H1 (cell line): ENCODE measurements around the gene TCEA2. TPM values are rescaled to one million over a fixed set of nuclear protein-coding genes. Genes with fewer than 3 reads are reported as not detected.

ENCODE experiments used
- CTCF ChIA-PET: fragments of 300-600 bp; sonication (Branson Sonifier 250); formaldehyde crosslinking; loops from one replicate; lab custom pipeline; 2021; ENCODE audit not compliant: partially characterized antibody; lab: Charles Lee
- POLR2A ChIA-PET: fragments of 300-600 bp; sonication (Branson Sonifier 250); formaldehyde crosslinking; loops from one replicate; lab custom pipeline; 2021; ENCODE audit warnings: inconsistent platforms; ENCODE audit not compliant: partially characterized antibody; lab: Charles Lee
- DNase-seq, 2 experiments: peaks; one replicate each; pipeline versions ENCODE4 v3.0.0 to v3.0.0-alpha.2; 2010 to 2022; ENCODE audit warnings: low spot score in 2 of 2, low read depth in 1 of 2, mixed read lengths in 1 of 2
- FAIRE-seq: peaks from 2 replicates; lab custom pipeline; 2011; peaks lifted over from hg19 to GRCh38; lab: Jason Lieb, UNC
- H2AFZ ChIP-seq: 2 replicates; pipeline ENCODE4 v1.8.1; 2012; ENCODE audit warnings: low read length, inconsistent platforms
- H2AK5ac ChIP-seq: 2 replicates; pipeline ENCODE4 v1.6.1; 2013; ENCODE audit warnings: low read depth, low read length
- H2BK120ac ChIP-seq: replicated peaks from 2 replicates; pipeline ENCODE3; 2013; ENCODE audit warnings: low read depth, low read length, inconsistent platforms
- H2BK12ac ChIP-seq: 2 replicates; pipeline ENCODE4 v1.6.1; 2013; ENCODE audit warnings: low read depth, low read length
- H2BK15ac ChIP-seq: 2 replicates; pipeline ENCODE4 v1.6.1; 2013; ENCODE audit warnings: low read length
- H2BK20ac ChIP-seq: 2 replicates; pipeline ENCODE4 v1.6.1; 2013; ENCODE audit warnings: low read length
- H2BK5ac ChIP-seq: 2 replicates; pipeline ENCODE4 v1.6.1; 2013; ENCODE audit warnings: low read depth, low read length
- H3K14ac ChIP-seq: 2 replicates; pipeline ENCODE4 v1.6.1; 2013; ENCODE audit warnings: inconsistent platforms; ENCODE audit not compliant: insufficient read length
- H3K18ac ChIP-seq: 2 replicates; pipeline ENCODE4 v1.6.1; 2013; ENCODE audit warnings: low read length; ENCODE audit errors: extremely low read depth
- H3K23ac ChIP-seq: 2 replicates; pipeline ENCODE4 v1.6.1; 2013; ENCODE audit warnings: inconsistent platforms; ENCODE audit not compliant: insufficient read length
- H3K23me2 ChIP-seq: 2 replicates; pipeline ENCODE4 v1.6.1; 2013; ENCODE audit warnings: low read depth, low read length
- H3K27ac ChIP-seq: 2 replicates; pipeline ENCODE4 v1.6.1; 2011; ENCODE audit warnings: low read depth, low read length, inconsistent platforms
- H3K27me3 ChIP-seq, 4 experiments: replicated peaks in 1 of 4; 1 replicate in 1 of 4; 2 replicates in 3 of 4; pipeline versions ENCODE4 v1.6.1 to v1.8.1; 2011 to 2013; ENCODE audit warnings: low read length in 3 of 4, mild to moderate bottlenecking in 3 of 4, inconsistent platforms in 2 of 4, mixed read lengths in 2 of 4, moderate library complexity in 1 of 4; ENCODE audit not compliant: control insufficient read depth in 3 of 4, insufficient read depth in 3 of 4; ENCODE audit errors: extremely low read depth in 1 of 4
- H3K36me3 ChIP-seq, 4 experiments: 2 replicates each; pipeline versions ENCODE4 v1.6.1 to v1.8.1; 2011 to 2013; ENCODE audit warnings: mild to moderate bottlenecking in 4 of 4, low read length in 3 of 4, moderate library complexity in 2 of 4, control low read depth in 1 of 4, inconsistent platforms in 1 of 4; ENCODE audit not compliant: insufficient read depth in 4 of 4, control insufficient read depth in 2 of 4
- H3K4ac ChIP-seq: replicated peaks from 2 replicates; pipeline ENCODE3; 2013; ENCODE audit warnings: low read length, low read depth, mixed read lengths, inconsistent platforms; ENCODE audit not compliant: insufficient read length
- H3K4me1 ChIP-seq, 4 experiments: replicated peaks in 1 of 4; 1 replicate in 1 of 4; 2 replicates in 3 of 4; pipeline versions ENCODE4 v1.6.1 to v1.8.1; 2011 to 2013; ENCODE audit warnings: low read length in 3 of 4, inconsistent platforms in 2 of 4, mixed read lengths in 1 of 4; ENCODE audit not compliant: insufficient read depth in 4 of 4, control insufficient read depth in 3 of 4
- H3K4me2 ChIP-seq, 2 experiments: 2 replicates each; pipeline versions ENCODE4 v1.6.1 to v1.8.1; 2011 to 2013; ENCODE audit warnings: low read depth in 2 of 2, low read length in 2 of 2, control low read depth in 1 of 2, inconsistent platforms in 1 of 2, mild to moderate bottlenecking in 1 of 2; ENCODE audit not compliant: insufficient read depth in 1 of 2
- H3K4me3 ChIP-seq, 4 experiments: fragments of 200-600, 300-600 bp in 1 of 4; sonication (generic), shearing (Covaris generic), sonication (Bioruptor Twin) in 1 of 4; 2 replicates each; pipeline versions ENCODE4 v1.5.1 to v1.8.1; 2011 to 2016; ENCODE audit warnings: low read length in 4 of 4, low read depth in 3 of 4, control low read depth in 2 of 4, inconsistent platforms in 2 of 4, mild to moderate bottlenecking in 2 of 4, mixed read lengths in 1 of 4, moderate library complexity in 1 of 4; ENCODE audit not compliant: insufficient read depth in 2 of 4; ENCODE audit errors: extremely low read depth in 1 of 4
- H3K56ac ChIP-seq: replicated peaks from 2 replicates; pipeline ENCODE3; 2013; ENCODE audit warnings: low read depth, mild to moderate bottlenecking, mixed read lengths, low read length, inconsistent platforms; ENCODE audit not compliant: insufficient read length
- H3K79me1 ChIP-seq: 2 replicates; pipeline ENCODE4 v1.6.1; 2013; ENCODE audit warnings: low read depth, low read length, control low read depth
- H3K79me2 ChIP-seq, 2 experiments: 2 replicates each; pipeline versions ENCODE4 v1.6.1 to v1.8.1; 2012 to 2013; ENCODE audit warnings: low read length in 2 of 2, mild to moderate bottlenecking in 2 of 2, inconsistent platforms in 1 of 2; ENCODE audit not compliant: insufficient read depth in 2 of 2, control insufficient read depth in 1 of 2
- H3K9ac ChIP-seq, 4 experiments: replicated peaks in 1 of 4; 1 replicate in 1 of 4; 2 replicates in 3 of 4; pipeline versions ENCODE4 v1.6.1 to v1.8.1; 2011 to 2013; ENCODE audit warnings: low read depth in 3 of 4, low read length in 3 of 4, control low read depth in 2 of 4, mild to moderate bottlenecking in 2 of 4, moderate library complexity in 2 of 4, inconsistent platforms in 1 of 4; ENCODE audit errors: extremely low read depth in 1 of 4
- H3K9me3 ChIP-seq, 2 experiments: 2 replicates each; pipeline versions ENCODE4 v1.6.1 to v1.8.1; 2012 to 2013; ENCODE audit warnings: mild to moderate bottlenecking in 2 of 2, moderate library complexity in 2 of 2, control low read depth in 1 of 2, inconsistent platforms in 1 of 2, low read depth in 1 of 2, low read length in 1 of 2, mixed read lengths in 1 of 2; ENCODE audit not compliant: insufficient read depth in 2 of 2
- H4K20me1 ChIP-seq, 2 experiments: replicated peaks in 1 of 2; 2 replicates each; pipeline versions ENCODE3 to v1.8.1; 2011 to 2013; ENCODE audit warnings: inconsistent platforms in 2 of 2, low read length in 2 of 2, mild to moderate bottlenecking in 1 of 2; ENCODE audit not compliant: insufficient read depth in 2 of 2, control insufficient read depth in 1 of 2
- H4K5ac ChIP-seq: 2 replicates; pipeline ENCODE4 v1.6.1; 2013; ENCODE audit warnings: low read length, low read depth, mixed read lengths, inconsistent platforms; ENCODE audit not compliant: insufficient read length
- H4K8ac ChIP-seq: 2 replicates; pipeline ENCODE4 v1.8.0; 2013; ENCODE audit warnings: mild to moderate bottlenecking, moderate library complexity, low read length, inconsistent platforms; ENCODE audit not compliant: insufficient read depth; ENCODE audit errors: extremely low read depth
- H4K91ac ChIP-seq: replicated peaks from 2 replicates; pipeline ENCODE3; 2013; ENCODE audit warnings: low read length, mixed read lengths, inconsistent platforms; ENCODE audit not compliant: insufficient read length
- ASH2L ChIP-seq: fragments of 200-600, 300-600 bp; sonication (generic); IDR thresholded peaks from one replicate; pipeline ENCODE4 v1.7.1; 2017; ENCODE audit warnings: low read length
- CHD2 ChIP-seq: IDR thresholded peaks from 2 replicates; pipeline ENCODE4 v1.6.1; 2012; ENCODE audit warnings: low read length, improper control_type of control experiment
- EP300 ChIP-seq, 2 experiments: IDR thresholded peaks; 1 replicate in 1 of 2; 2 replicates in 1 of 2; pipeline ENCODE4 v1.6.1; 2011 to 2012; ENCODE audit warnings: low read depth in 2 of 2, low read length in 2 of 2, mild to moderate bottlenecking in 2 of 2, borderline replicate concordance in 1 of 2, inconsistent platforms in 1 of 2, moderate library complexity in 1 of 2
- GABPA ChIP-seq: IDR thresholded peaks from 2 replicates; pipeline ENCODE4 v1.6.1; 2011; ENCODE audit warnings: mild to moderate bottlenecking, low read length, moderate library complexity, borderline replicate concordance; ENCODE audit not compliant: insufficient read depth
- HDAC6 ChIP-seq: IDR thresholded peaks from one replicate; pipeline ENCODE4 v1.7.1; 2012; ENCODE audit warnings: low read depth, mild to moderate bottlenecking, inconsistent platforms, low read length, moderate library complexity
- MAFK ChIP-seq: IDR thresholded peaks from 2 replicates; pipeline ENCODE4 v1.6.1; 2012; ENCODE audit warnings: low read depth, mild to moderate bottlenecking, improper control_type of control experiment, low read length
- NANOG ChIP-seq: IDR thresholded peaks from 2 replicates; pipeline ENCODE4 v1.6.1; 2011; ENCODE audit warnings: low read length, low read depth, mild to moderate bottlenecking, inconsistent platforms; ENCODE audit not compliant: insufficient read depth, poor library complexity, severe bottlenecking
- PHF8 ChIP-seq: fragments of 200-600 bp; sonication (generic); conservative IDR thresholded peaks from 2 replicates; pipeline ENCODE4 v1.7.1; 2012; ENCODE audit warnings: low read depth, mild to moderate bottlenecking, inconsistent platforms, low read length, moderate library complexity
- RXRA ChIP-seq: IDR thresholded peaks from 2 replicates; pipeline ENCODE4 v1.6.1; 2011; ENCODE audit warnings: low read depth, mild to moderate bottlenecking, low read length, moderate library complexity; ENCODE audit not compliant: insufficient read depth
- SP4 ChIP-seq: IDR thresholded peaks from 2 replicates; pipeline ENCODE4 v1.6.1; 2012; ENCODE audit warnings: low read length, inconsistent platforms
- USF2 ChIP-seq: IDR thresholded peaks from 2 replicates; pipeline ENCODE4 v1.6.1; 2011; ENCODE audit warnings: low read length, improper control_type of control experiment
- WGBS, 2 experiments: shearing (Covaris generic) in 1 of 2; methylation state at CpG; one replicate each; pipeline versions ENCODE4 v1.1.6 to v1.1.7; 2013 to 2015; ENCODE audit warnings: low lambda C conversion rate in 2 of 2, mixed read lengths in 2 of 2, inconsistent platforms in 1 of 2, low coverage in 1 of 2, missing lambda C conversion rate in 1 of 2; ENCODE audit not compliant: insufficient replicate concordance in 2 of 2, insufficient coverage in 1 of 2, insufficient read length in 1 of 2; ENCODE audit errors: extremely low coverage in 1 of 2, missing lambda C conversion rate in 1 of 2; 5-methylcytosine and 5-hydroxymethylcytosine counted together
- polyA plus RNA-seq, 7 experiments: library from polyadenylated mRNA; depleted of rRNA in 3 of 7; stranded (reverse) in 5 of 7; unstranded in 2 of 7; fragments of >200 nt in 5 of 7; fragments of 200-250 nt in 2 of 7; gene quantifications; 1 replicate in 5 of 7; 2 replicates in 1 of 7; 4 replicates in 1 of 7; pipeline versions ENCODE4 v1.2.1 to v1.2.3, GENCODE V29; 2011 to 2013; ENCODE audit warnings: missing spikeins in 2 of 7, mixed read lengths in 2 of 7
- total RNA-seq: library from RNA; stranded (reverse); fragmentation: NEBNext Ultra II Directional; extraction: Animal tissue kit (Norgen Biotek cat#: 25700); gene quantifications from 2 replicates; pipeline ENCODE4 v1.2.1, GENCODE V29; 2021
- TF ChIP-seq, protein P1 (sequence below): IDR thresholded peaks from 2 replicates; pipeline ENCODE4 v1.6.1; 2012; ENCODE audit warnings: inconsistent platforms

Gene TCEA2
- total and polyA plus RNA-seq, 2 of the 8 experiments (the other 6 are each of a cell fraction or from before 2014, with no cell fraction given) = 41.4 to 42.3 TPM

DNA sequence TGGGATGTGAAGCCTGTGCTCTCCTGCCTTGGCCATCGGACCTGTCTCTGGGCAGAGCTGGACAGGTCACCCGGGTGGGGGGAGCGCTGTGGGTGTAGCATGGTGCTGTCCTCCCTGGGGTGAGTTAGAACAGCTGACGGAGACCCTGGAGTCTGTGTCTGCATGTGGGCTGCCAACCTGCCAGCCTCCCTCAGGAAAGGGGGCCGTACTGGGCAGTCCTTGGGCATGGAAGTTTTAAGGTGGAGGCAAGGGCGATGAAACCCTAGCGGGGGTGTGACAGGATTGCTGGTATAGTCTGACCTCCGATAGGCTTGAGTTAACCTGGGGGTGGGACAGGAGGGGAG is 16.0 kb upstream of the TCEA2 start:
- ChIA-PET POLR2A (interaction anchor here (1.5 kb wide), 1 partner anchor 9 kb away, joined by 3 read pairs; no protein-coding TSS in a partner anchor), CTCF (interaction anchor here (2.4 kb wide), 1 partner anchor 10 kb away, joined by 9 read pairs; no protein-coding TSS in a partner anchor)
- Histone ChIP-seq H3K4me3 (no peak overlapping the region), H3K27ac (no peak overlapping the region), H2AK5ac (no peak overlapping the region), H4K91ac (no peak overlapping the region), H3K18ac (no peak overlapping the region), H4K8ac (no peak overlapping the region), H3K4me2 (no peak overlapping the region), H3K79me1 (no peaks in the 10 kb centered on the region), H3K4ac (no peak overlapping the region), H3K27me3 (peaks cover 45 to 81% (median 70%) of the 10 kb centered on the region in 4 experiments), H2BK5ac (no peak overlapping the region), H3K9ac (no peak overlapping the region), H2BK12ac (no peak overlapping the region), H3K9me3 (no peaks in the 10 kb centered on the region), H2AFZ (no peak overlapping the region), H4K5ac (no peak overlapping the region), H3K56ac (no peak overlapping the region), H3K36me3 (peaks cover 0 to 10% (median 0%) of the 10 kb centered on the region in 4 experiments; a peak in 1 of 8 replicates), H2BK120ac (no peak overlapping the region), H3K4me1 (peaks cover 0 to 30% (median 8%) of the 10 kb centered on the region in 4 experiments; a peak in 6 of 7 replicates), H4K20me1 (no peaks in the 10 kb centered on the region), H3K14ac (no peak overlapping the region), H3K23me2 (peaks cover 4% of the 10 kb centered on the region; the same call in 1 of the 2 replicates), H3K79me2 (no peaks in the 10 kb centered on the region), H2BK20ac (no peak overlapping the region), H3K23ac (no peak overlapping the region), H2BK15ac (peak overlapping the region; percentile 16; the same call in 1 of the 2 replicates)
- 89% methylated on average over 7 of the region's 8 CpGs; no CpG with 5 or more reads in 1 of the 2 experiments for WGBS, 2 experiments
- DNase-seq (no peak), FAIRE-seq (no peak)
- no peak for TF ChIP-seq RXRA
- no peak for TF ChIP-seq PHF8
- TF ChIP-seq, protein P1, sequence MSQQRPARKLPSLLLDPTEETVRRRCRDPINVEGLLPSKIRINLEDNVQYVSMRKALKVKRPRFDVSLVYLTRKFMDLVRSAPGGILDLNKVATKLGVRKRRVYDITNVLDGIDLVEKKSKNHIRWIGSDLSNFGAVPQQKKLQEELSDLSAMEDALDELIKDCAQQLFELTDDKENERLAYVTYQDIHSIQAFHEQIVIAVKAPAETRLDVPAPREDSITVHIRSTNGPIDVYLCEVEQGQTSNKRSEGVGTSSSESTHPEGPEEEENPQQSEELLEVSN = no peak
- TF ChIP-seq MAFK = no peak
- no peak for TF ChIP-seq USF2
- TF ChIP-seq ASH2L = no peak
- TF ChIP-seq SP4 = no peak
- TF ChIP-seq NANOG = no peak
- no peak for TF ChIP-seq GABPA
- no peak for TF ChIP-seq EP300 (IDR thresholded peaks at IDR 0.05; ENCODE audit: borderline replicate concordance in 1 of 2, low read depth in 2 of 2, low read length in 2 of 2)
- TF ChIP-seq HDAC6 = no peak
- TF ChIP-seq CHD2 = no peak
